HG02973 (cell line): ENCODE measurements around the gene GSTK1.

Experiments
- ATAC-seq: cut with Tn5 transposase; IDR thresholded peaks from one replicate; pipeline ENCODE4 v1.9.1; 2021; ENCODE audit warnings: moderate library complexity; ENCODE audit not compliant: unreplicated experiment

Gene GSTK1

DNA sequence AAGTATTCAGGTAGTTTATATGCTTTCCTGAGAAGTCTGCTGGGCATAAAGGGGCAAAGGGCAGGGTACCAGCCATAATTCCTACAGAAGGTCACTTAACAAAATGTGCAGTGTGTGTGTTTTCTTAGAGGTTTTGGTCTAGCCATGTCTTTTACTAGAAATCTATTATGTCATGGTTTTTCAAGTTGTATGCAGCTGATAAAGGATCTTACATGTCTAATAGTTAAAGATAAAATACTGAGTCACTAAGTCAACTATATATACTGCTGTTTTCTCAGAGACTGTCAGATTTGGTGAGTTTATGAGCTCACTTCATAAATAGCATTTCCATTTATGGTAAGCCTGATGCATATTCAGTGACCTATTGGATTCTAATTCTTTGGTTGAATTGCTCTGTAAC, 32.6 kb downstream of the GSTK1 start:
- no peak for ATAC-seq

DNA sequence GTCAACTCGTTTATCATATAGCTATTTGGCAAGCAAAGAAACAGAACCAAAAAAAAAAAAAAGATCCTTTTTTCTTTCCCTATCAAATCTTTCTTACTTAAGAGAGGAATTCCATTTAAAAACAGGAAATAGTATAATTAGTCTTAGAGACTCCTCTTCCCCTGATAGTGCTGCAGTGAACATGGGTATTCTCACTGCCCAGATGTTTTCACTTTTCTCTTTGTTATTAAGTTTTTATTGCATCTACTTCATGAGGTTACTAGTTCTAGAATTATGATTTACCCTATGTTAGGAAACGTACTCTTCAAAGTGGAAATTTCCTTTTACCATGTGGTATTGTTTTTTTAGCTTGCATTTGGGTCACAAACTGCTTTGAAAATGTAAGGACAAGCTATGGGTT, 33.4 kb downstream of the GSTK1 start:
- no peak for ATAC-seq

GRCh38 chr7:143299346-143299745, 36.1 kb downstream of the GSTK1 start:
- no peak for ATAC-seq

DNA sequence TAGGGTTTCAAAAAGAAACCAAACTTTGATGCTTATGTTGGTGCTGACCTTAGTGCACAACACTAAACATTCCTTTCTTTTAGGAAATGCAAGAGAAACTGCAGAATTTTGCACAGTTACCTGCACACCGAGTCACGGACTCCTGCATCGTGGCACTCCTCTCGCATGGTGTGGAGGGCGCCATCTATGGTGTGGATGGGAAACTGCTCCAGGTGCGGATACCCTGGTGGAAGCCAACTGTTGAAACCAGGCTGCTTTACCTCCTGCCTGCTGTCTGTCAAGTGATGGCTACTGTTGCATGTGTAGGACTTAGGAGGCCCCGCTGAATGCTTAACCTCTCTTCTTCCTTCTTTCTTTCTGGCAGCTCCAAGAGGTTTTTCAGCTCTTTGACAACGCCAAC, 36.6 kb downstream of the GSTK1 start:
- no peak for ATAC-seq

DNA sequence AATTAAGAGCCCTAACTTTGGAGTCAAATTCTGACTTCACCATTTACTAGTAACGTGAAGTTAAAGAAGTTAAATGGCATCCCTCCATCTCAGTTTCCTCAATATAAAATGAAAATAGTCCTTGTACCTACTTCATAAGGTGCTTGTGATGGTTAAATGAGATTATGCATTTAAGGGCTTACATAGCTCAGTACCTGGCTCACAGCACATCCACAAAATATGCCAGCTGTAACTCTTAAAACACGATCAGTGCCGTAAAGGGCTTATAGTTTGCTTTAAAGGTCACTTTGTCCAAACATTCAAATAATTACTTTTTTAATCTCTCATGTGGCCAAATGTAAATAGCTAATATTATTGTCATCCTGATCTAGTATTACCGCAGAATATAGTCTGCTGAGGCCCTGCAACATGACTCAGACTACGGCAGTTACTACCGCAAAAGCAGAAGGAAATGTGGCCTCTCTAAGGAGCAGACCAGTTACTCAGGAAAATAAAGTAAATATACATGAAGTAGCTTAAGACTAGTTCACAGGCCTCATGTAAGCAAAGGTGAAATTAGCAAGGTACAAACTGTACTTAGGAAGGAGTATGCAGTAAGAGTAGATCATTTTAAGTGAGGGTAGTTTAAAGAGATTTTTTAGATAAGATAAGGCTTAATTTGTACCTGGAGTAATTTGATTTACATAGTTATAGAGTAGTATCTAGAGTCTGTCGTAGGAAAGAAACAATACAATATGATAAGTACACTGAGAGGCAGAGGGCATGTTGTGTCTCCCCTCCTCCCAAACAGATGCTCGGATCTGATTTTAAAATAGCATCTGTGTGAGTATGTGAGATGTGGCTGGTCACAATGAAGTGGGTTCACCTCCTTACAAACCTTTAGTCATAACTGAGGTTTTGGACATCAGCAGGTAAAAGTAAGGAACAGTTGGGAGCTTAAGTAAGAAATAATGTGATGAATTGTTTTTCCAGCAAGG, 38.0 kb downstream of the GSTK1 start:
- no peak for ATAC-seq

DNA sequence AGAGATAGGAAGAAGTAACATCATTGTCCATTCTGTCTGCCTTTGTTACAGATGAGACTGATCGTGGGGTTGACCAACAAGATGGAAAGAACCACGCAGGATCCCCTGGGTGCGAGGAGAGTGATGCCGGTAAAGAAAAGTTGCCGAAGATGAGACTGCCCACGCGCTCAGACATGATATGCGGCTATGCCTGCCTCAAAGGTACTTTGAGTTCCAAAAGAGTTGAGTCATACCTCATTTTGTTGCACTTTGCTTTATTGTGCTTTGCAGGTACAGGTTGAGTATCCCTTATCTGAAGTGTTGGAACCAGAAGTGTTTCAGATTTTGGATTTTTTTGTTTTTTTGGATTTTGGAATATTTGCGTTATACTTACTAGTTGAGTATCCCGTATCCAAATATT, 40.5 kb downstream of the GSTK1 start:
- ATAC-seq: no peak

GRCh38 chr7:143304938-143305337, 41.7 kb downstream of the GSTK1 start:
- ATAC-seq: no peak

GRCh38 chr7:143305423-143306070, 42.3 kb downstream of the GSTK1 start:
- no peak for ATAC-seq

- ATAC-seq: no peak
Observed at GRCh38 chr7:143308632-143309031, 45.4 kb downstream of the GSTK1 start.

DNA sequence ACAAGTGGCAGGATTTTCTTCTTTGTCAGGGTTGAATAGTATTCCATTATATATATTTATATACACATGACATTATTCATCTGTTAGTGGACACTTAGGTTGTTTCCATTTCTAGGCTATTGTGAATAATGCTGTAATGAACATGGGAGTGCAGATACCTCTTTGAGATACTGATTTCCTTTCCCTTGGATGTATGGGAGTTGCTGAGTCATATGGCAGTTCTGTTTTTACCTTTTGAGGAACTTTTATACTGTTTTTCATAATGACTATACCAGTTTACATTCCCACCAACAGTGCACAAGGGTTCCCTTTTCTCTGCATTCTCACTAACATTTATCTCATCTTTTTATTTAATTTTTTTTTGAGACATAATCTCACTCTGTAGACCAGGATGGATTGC, 50.9 kb downstream of the GSTK1 start:
- no peak for ATAC-seq

- ATAC-seq: no peak
Observed at GRCh38 chr7:143315776-143316175, 52.5 kb downstream of the GSTK1 start, which contains the start of gene CLCN1. CLCN1 (plus strand) TSS chr7:143316111; CDS start chr7:143316213, 102 bp downstream.

DNA sequence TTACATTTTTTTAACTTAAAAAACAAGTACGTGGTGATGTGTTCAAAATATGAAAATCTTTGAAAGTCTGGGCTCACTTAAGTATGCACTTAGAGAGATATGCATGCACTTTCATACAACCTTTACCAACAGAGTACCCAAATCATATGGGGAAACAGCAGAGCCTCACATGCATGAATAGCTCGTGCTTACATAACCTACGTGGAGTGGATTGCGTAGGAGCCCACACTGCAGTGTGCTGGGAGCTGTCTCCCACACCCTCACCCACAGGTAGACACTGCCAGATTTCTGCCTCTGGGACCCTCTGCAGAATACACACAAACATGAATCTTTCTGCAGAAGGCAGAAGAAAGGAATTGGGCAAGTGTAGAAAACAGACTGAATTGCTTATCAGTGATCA, 53.3 kb downstream of the GSTK1 start:
- no peak for ATAC-seq

GRCh38 chr7:143318661-143319060, 55.4 kb downstream of the GSTK1 start:
- ATAC-seq: no peak
